K562 (cell line): ENCODE measurements around the gene C19orf12. TPM values are rescaled to one million over a fixed set of nuclear protein-coding genes. Genes with fewer than 3 reads are reported as not detected.

ENCODE experiments used
- GABPB2 ChIP-seq: fragments of 250-450 bp; sonication (Bioruptor Pico); conservative IDR thresholded peaks from 2 replicates; pipeline ENCODE4 v1.5.1; 2021; ENCODE audit warnings: mild to moderate bottlenecking
- GATAD2A ChIP-seq: fragments of 450-650 bp; IDR thresholded peaks from 2 replicates; pipeline ENCODE4 v1.6.1; 2017
- HSF4 ChIP-seq: fragments of 250-450 bp; sonication (Bioruptor Pico); IDR thresholded peaks from 2 replicates; pipeline ENCODE4 v2.1.2; 2022; ENCODE audit warnings: mild to moderate bottlenecking, moderate library complexity, borderline replicate concordance
- KDM4B ChIP-seq, 2 experiments: fragments of 450-650 bp in 1 of 2; sonication (generic) in 1 of 2; IDR thresholded peaks; 2 replicates each; pipeline ENCODE4 v1.6.1; 2016 to 2017; ENCODE audit warnings: borderline replicate concordance in 2 of 2, antibody characterized with exemption in 1 of 2, low read depth in 1 of 2, mild to moderate bottlenecking in 1 of 2
- NKRF ChIP-seq: fragments of 450-650 bp; IDR thresholded peaks from 2 replicates; pipeline ENCODE4 v1.6.1; 2016; ENCODE audit warnings: borderline replicate concordance
- NR3C1 ChIP-seq: sonication (generic); formaldehyde crosslinking; IDR thresholded peaks from 2 replicates; pipeline ENCODE4 v1.8.1; 2022; ENCODE audit warnings: missing genetic modification reagents
- SIN3B ChIP-seq: fragments of 450-650 bp; IDR thresholded peaks from 2 replicates; pipeline ENCODE4 v1.6.1; 2017; ENCODE audit warnings: low read depth, mild to moderate bottlenecking, moderate library complexity
- TEAD4 ChIP-seq, 2 experiments: sonication (generic) in 1 of 2; formaldehyde crosslinking in 1 of 2; IDR thresholded peaks; 2 replicates each; pipeline versions ENCODE4 v1.6.1 to v1.8.0; 2012 to 2022; ENCODE audit warnings: borderline replicate concordance in 1 of 2, inconsistent platforms in 1 of 2, low read length in 1 of 2, mild to moderate bottlenecking in 1 of 2, missing genetic modification reagents in 1 of 2
- USF1 ChIP-seq: sonication (generic); formaldehyde crosslinking; IDR thresholded peaks from 2 replicates; pipeline ENCODE4 v1.9.0; 2022; ENCODE audit warnings: mild to moderate bottlenecking, missing genetic modification reagents
- VEZF1 ChIP-seq: fragments of 200-800 bp; sonication (Bioruptor generic); IDR thresholded peaks from 2 replicates; pipeline ENCODE4 v1.6.1; 2017; ENCODE audit warnings: missing genetic modification characterization, missing compliant biosample characterization
- ZBTB7A ChIP-seq: IDR thresholded peaks from 2 replicates; pipeline ENCODE4 v1.6.1; 2011; ENCODE audit warnings: low read depth, mild to moderate bottlenecking, low read length, moderate library complexity, borderline replicate concordance; ENCODE audit not compliant: control insufficient read depth
- ZNF592 ChIP-seq: fragments of 450-650 bp; IDR thresholded peaks from 2 replicates; pipeline ENCODE4 v1.6.1; 2017; ENCODE audit warnings: antibody characterized with exemption, mild to moderate bottlenecking
- ZNF766 ChIP-seq: fragments of 200-800 bp; sonication (Bioruptor generic); conservative IDR thresholded peaks from 2 replicates; pipeline ENCODE4 v1.6.1; 2016; ENCODE audit warnings: missing genetic modification characterization, missing compliant biosample characterization
- polyA plus RNA-seq, 8 experiments: library from polyadenylated mRNA; depleted of rRNA in 4 of 8; stranded (reverse) in 5 of 8; unstranded in 3 of 8; fragments of >200 nt; fragmentation: Nextera tagmentation in 2 of 8; fragmentation: Illumina TruSeq in 1 of 8; extraction: Ambion mirVana in 2 of 8; extraction: Trizol in 1 of 8; gene quantifications; 2 replicates each; pipeline versions ENCODE4 v1.2.1 to v1.2.3, GENCODE V29; 2011 to 2014; ENCODE audit warnings: inconsistent platforms in 1 of 8, missing spikeins in 1 of 8
- total RNA-seq, 7 experiments: library from RNA; depleted of rRNA in 6 of 7; stranded (reverse); fragments of >200 nt in 6 of 7; fragmentation: Illumina TruSeq in 2 of 7; extraction: Trizol in 2 of 7; gene quantifications; 2 replicates each; pipeline versions ENCODE4 v1.2.1 to v1.2.3, GENCODE V29; 2011 to 2021; ENCODE audit warnings: low replicate concordance in 1 of 7

Gene C19orf12
- total and polyA plus RNA-seq, 9 of the 15 experiments (the other 6 are each of a cell fraction or from before 2014, with no cell fraction given): 1.9 to 14.5 (median 10.2) TPM

- TF ChIP-seq NKRF: peak; percentile 56; the same call in 1 of the 2 replicates
- TF ChIP-seq GABPB2 (CRISPR knock-in tag): no peak
- no peak for TF ChIP-seq TEAD4 (IDR thresholded peaks at IDR 0.05; ENCODE audit: low read length)
- peak; percentile 13; the same call in 1 of the 2 replicates for TF ChIP-seq TEAD4 (CRISPR knock-in tag; IDR thresholded peaks at IDR 0.05; ENCODE audit: borderline replicate concordance)
- TF ChIP-seq ZNF766 (CRISPR knock-in tag): 0 out of 2 replicates have a peak, but pooled peaks have one; percentile 38
- peak; percentile 68; the same call in 1 of the 2 replicates for TF ChIP-seq ZBTB7A
- TF ChIP-seq NR3C1 (CRISPR knock-in tag): peak; percentile 78
- no peak; the same call in none of the 2 replicates for TF ChIP-seq ZNF592
- no peak for TF ChIP-seq KDM4B (IDR thresholded peaks at IDR 0.05; ENCODE audit: borderline replicate concordance in 2 of 2, low read depth in 1 of 2)
- peak; percentile 51; the same call in 1 of the 2 replicates for TF ChIP-seq SIN3B
- no peak for TF ChIP-seq HSF4 (CRISPR knock-in tag)
- 0 out of 2 replicates have a peak, but pooled peaks have one; percentile 51 for TF ChIP-seq GATAD2A
- TF ChIP-seq USF1 (CRISPR knock-in tag): 0 out of 2 replicates have a peak, but pooled peaks have one; percentile 15
- TF ChIP-seq VEZF1: peak; percentile 79
Observed at GRCh38 chr19:29714953-29715700, at the start of gene C19orf12 (continued).
